ENCODE results near the gene C19orf73. TPM values are rescaled to one million over a fixed set of nuclear protein-coding genes. Genes with fewer than 3 reads are reported as not detected.

Gene C19orf73
- total and polyA plus RNA-seq, 2 experiments from 2014 or later = 8.1 to 9.1 TPM

DNA sequence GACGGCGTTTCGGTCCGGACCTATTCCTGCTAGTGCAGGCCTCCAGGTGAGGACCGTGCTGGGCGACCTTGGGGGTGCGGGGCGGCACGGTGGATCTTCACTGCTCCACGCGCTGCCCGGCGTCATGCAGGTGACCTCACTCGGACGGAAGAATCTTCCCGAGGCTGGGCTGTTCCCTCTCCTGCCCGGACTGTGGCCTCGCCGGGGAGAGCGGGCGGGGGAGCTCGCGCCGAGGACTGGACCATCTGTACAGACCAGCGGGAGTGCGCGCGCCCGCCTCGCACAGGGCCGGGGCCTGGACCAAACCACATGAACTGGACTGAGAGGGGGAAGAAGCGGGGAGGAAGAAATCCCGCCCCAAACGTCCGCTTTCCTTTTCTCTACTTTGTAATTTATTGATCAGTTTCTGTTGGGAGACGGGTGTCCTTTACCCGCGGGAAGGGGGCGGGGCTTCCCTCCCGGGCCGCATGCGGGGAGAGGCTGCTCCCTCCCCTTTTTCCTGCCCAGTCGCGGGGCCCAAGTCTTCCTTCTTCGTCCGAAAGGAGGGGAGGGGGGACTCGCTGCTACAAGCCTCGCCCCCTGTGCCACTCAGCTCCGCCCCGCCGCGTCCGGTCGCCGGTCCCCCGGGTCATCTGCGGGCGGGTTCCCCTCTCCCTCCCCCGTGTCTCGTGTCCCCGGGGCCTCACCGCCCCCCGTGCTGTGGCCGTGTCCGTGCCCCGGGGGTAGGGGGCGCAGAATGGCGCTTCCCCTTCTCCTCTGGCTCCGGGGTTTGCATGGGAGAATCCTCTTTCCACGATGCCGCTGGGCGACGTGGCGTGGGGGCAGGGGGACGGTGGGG is 31.4 kb upstream of the C19orf73 start:
- peaks cover 21% of the 10 kb centered on the region for H3K4me1 ChIP-seq (ENCODE audit: insufficient read depth)
- Mint-ChIP-seq H3K4me1 (peaks cover 43% of the 10 kb centered on the region), H3K27me3 (ENCODE audit: insufficient read depth, low read depth, poor library complexity) (peaks cover 29% of the 10 kb centered on the region), H3K4me3 (peak overlapping the region; percentile 96), H3K27ac (peak overlapping the region; percentile 95), H3K9me3 (peaks cover 12% of the 10 kb centered on the region), H3K36me3 (ENCODE audit: low read depth) (peaks cover 8% of the 10 kb centered on the region; the same call in 2 of the 3 replicates)
- DNase-seq (ENCODE audit: low spot score) (peak; percentile 95), ATAC-seq (peak; percentile 22)
- no peak for TF ChIP-seq EZH2phosphoT487 (IDR thresholded peaks at IDR 0.05; ENCODE audit: unreplicated experiment)
- TF ChIP-seq POLR2AphosphoS5 (IDR thresholded peaks at IDR 0.05; ENCODE audit: low read depth) = peak; percentile 49; the same call in 1 of the 2 replicates
- H3K27ac ChIP-seq (ENCODE audit: low read depth) = peak overlapping the region; percentile 90; the same call in 1 of the 2 replicates
- peak overlapping the region; percentile 96 for H3K4me3 ChIP-seq
- no peaks in the 10 kb centered on the region for H4K20me1 ChIP-seq (replicated peaks; ENCODE audit: insufficient read depth)
- H3K27me3 ChIP-seq (ENCODE audit: insufficient read depth) = peaks cover 7% of the 10 kb centered on the region; the same call in 1 of the 2 replicates
- H3K36me3 ChIP-seq (ENCODE audit: insufficient read depth) = no peaks in the 10 kb centered on the region
- no peaks in the 10 kb centered on the region for H3K79me2 ChIP-seq (replicated peaks; ENCODE audit: insufficient read depth)
- peak overlapping the region; percentile 99 for H3K4me2 ChIP-seq
- peaks cover 20% of the 10 kb centered on the region for H3F3A ChIP-seq (replicated peaks; ENCODE audit: low read depth)
- peak overlapping the region; percentile 91; the same call in 1 of the 2 replicates for H2AFZ ChIP-seq
- peaks cover 19% of the 10 kb centered on the region for H3K9me2 ChIP-seq (ENCODE audit: insufficient read depth)

DNA sequence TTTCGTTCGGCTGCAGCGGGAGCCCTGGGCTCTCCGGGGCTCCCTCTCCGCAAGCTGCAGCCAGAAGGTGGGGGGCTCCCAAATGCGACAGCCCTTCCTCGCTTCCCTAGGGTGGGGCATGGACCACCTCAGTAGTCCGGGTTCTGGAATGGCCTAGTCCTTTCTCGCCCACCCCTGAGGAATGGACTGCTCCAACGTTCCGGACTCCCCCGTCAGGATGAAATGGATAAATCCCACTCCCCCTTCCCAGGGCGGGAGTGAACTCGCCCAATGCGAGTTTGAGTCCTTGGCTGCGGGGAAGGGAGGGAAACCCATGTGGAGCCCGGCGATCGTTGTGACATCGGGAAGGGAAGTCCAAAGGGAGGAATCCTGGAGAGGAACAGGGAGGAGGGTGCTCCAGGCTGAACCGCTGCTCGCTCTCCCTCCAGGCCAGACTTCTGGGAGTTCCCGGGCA is 30.7 kb upstream of the C19orf73 start:
- peak overlapping the region; percentile 96 for H3K4me3 Mint-ChIP-seq
- peaks cover 39% of the 10 kb centered on the region for H3K4me1 Mint-ChIP-seq
- peaks cover 22% of the 10 kb centered on the region for H3F3A ChIP-seq (replicated peaks; ENCODE audit: low read depth)
- H4K20me1 ChIP-seq (replicated peaks; ENCODE audit: insufficient read depth) = no peaks in the 10 kb centered on the region
- peak overlapping the region; percentile 99 for H3K4me2 ChIP-seq
- H3K27me3 Mint-ChIP-seq (ENCODE audit: insufficient read depth, low read depth, poor library complexity) = peaks cover 28% of the 10 kb centered on the region
- H3K27me3 ChIP-seq (ENCODE audit: insufficient read depth) = peaks cover 7% of the 10 kb centered on the region; the same call in 1 of the 2 replicates
- peaks cover 17% of the 10 kb centered on the region for H3K9me2 ChIP-seq (ENCODE audit: insufficient read depth)
- H3K4me1 ChIP-seq (ENCODE audit: insufficient read depth) = peaks cover 15% of the 10 kb centered on the region
- H3K27ac ChIP-seq (ENCODE audit: low read depth) = peak overlapping the region; percentile 90
- H3K9me3 Mint-ChIP-seq = peaks cover 10% of the 10 kb centered on the region
- peaks cover 6% of the 10 kb centered on the region; the same call in 2 of the 3 replicates for H3K36me3 Mint-ChIP-seq (ENCODE audit: low read depth)
- ATAC-seq (peak; percentile 3), DNase-seq (ENCODE audit: low spot score) (peak; percentile 93)
- H2AFZ ChIP-seq = peak overlapping the region; percentile 91; the same call in 1 of the 2 replicates
- H3K4me3 ChIP-seq = peak overlapping the region; percentile 96
- H3K36me3 ChIP-seq (ENCODE audit: insufficient read depth) = no peaks in the 10 kb centered on the region
- TF ChIP-seq POLR2AphosphoS5 (IDR thresholded peaks at IDR 0.05; ENCODE audit: low read depth) (peak; percentile 37; the same call in 1 of the 2 replicates), JUNB (IDR thresholded peaks at IDR 0.05; ENCODE audit: unreplicated experiment) (no peak), CREB1 (CRISPR knock-in tag; IDR thresholded peaks at IDR 0.05; ENCODE audit: low read depth) (0 out of 2 replicates have a peak, but pooled peaks have one; percentile 11)
- TF ChIP-seq, protein P1, sequence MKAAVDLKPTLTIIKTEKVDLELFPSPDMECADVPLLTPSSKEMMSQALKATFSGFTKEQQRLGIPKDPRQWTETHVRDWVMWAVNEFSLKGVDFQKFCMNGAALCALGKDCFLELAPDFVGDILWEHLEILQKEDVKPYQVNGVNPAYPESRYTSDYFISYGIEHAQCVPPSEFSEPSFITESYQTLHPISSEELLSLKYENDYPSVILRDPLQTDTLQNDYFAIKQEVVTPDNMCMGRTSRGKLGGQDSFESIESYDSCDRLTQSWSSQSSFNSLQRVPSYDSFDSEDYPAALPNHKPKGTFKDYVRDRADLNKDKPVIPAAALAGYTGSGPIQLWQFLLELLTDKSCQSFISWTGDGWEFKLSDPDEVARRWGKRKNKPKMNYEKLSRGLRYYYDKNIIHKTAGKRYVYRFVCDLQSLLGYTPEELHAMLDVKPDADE (IDR thresholded peaks at IDR 0.05) = no peak
- peak overlapping the region; percentile 95 for H3K27ac Mint-ChIP-seq
- no peaks in the 10 kb centered on the region for H3K79me2 ChIP-seq (replicated peaks; ENCODE audit: insufficient read depth)

Measured in GM23338 (cell line).